K562 (cell line): ENCODE results near the gene OR2C1. TPM values are rescaled to one million over a fixed set of nuclear protein-coding genes. Genes with fewer than 3 reads are reported as not detected.

ENCODE experiments used
- ARID3A ChIP-seq: IDR thresholded peaks from 2 replicates; pipeline ENCODE4 v1.6.1; 2012; ENCODE audit warnings: low read depth, low read length, improper control_type of control experiment, borderline replicate concordance
- CC2D1A ChIP-seq: fragments of 450-650 bp; IDR thresholded peaks from 2 replicates; pipeline ENCODE4 v1.6.1; 2017; ENCODE audit warnings: mild to moderate bottlenecking
- ETV5 ChIP-seq: sonication (generic); formaldehyde crosslinking; IDR thresholded peaks from 2 replicates; pipeline ENCODE4 v1.4.0; 2020; ENCODE audit warnings: low read depth, mild to moderate bottlenecking, missing genetic modification reagents
- FOXJ3 ChIP-seq: sonication (generic); formaldehyde crosslinking; IDR thresholded peaks from 2 replicates; pipeline ENCODE4 v1.4.0; 2020; ENCODE audit warnings: mild to moderate bottlenecking, missing genetic modification reagents
- GTF2F1 ChIP-seq: IDR thresholded peaks from 2 replicates; pipeline ENCODE4 v1.6.1; 2011; ENCODE audit warnings: low read depth, low read length, improper control_type of control experiment
- MTA2 ChIP-seq: fragments of 450-650 bp; IDR thresholded peaks from 2 replicates; pipeline ENCODE4 v1.6.1; 2016; ENCODE audit warnings: low read depth
- POLR3G ChIP-seq: IDR thresholded peaks from 2 replicates; pipeline ENCODE4 v1.6.1; 2011; ENCODE audit not compliant: insufficient read length, insufficient replicate concordance; ENCODE audit errors: extremely low read depth
- RB1 ChIP-seq: fragments of 450-650 bp; IDR thresholded peaks from 2 replicates; pipeline ENCODE4 v1.6.1; 2017; ENCODE audit warnings: low read depth, mild to moderate bottlenecking
- RCOR1 ChIP-seq, 2 experiments: IDR thresholded peaks; 2 replicates each; pipeline ENCODE4 v1.6.1; 2012; ENCODE audit warnings: low read depth in 2 of 2, low read length in 2 of 2, borderline replicate concordance in 1 of 2, improper control_type of control experiment in 1 of 2
- SMARCE1 ChIP-seq: fragments of 450-650 bp; IDR thresholded peaks from 2 replicates; pipeline ENCODE4 v1.7.1; 2016; ENCODE audit warnings: mild to moderate bottlenecking
- SNIP1 ChIP-seq: fragments of 450-650 bp; IDR thresholded peaks from 2 replicates; pipeline ENCODE4 v1.7.1; 2017; ENCODE audit warnings: low read depth, mild to moderate bottlenecking
- SRF ChIP-seq, 2 experiments: fragments of 250-450, 450-650 bp in 1 of 2; sonication (Bioruptor Pico) in 1 of 2; sonication (generic) in 1 of 2; formaldehyde crosslinking; IDR thresholded peaks; 2 replicates each; pipeline versions ENCODE4 v1.5.0 to v1.5.1; 2020 to 2022; ENCODE audit warnings: mild to moderate bottlenecking in 1 of 2, missing genetic modification reagents in 1 of 2
- ZNF212 ChIP-seq: fragments of 450-650 bp; formaldehyde crosslinking; IDR thresholded peaks from 2 replicates; pipeline ENCODE4 v1.4.0; 2020; ENCODE audit warnings: mild to moderate bottlenecking
- ZNF318 ChIP-seq, 2 experiments: fragments of 450-650 bp; IDR thresholded peaks; 2 replicates each; pipeline ENCODE4 v1.6.1; 2016; ENCODE audit warnings: mild to moderate bottlenecking in 2 of 2, borderline replicate concordance in 1 of 2, low read depth in 1 of 2, moderate library complexity in 1 of 2
- ZNF398 ChIP-seq: fragments of 250-450 bp; sonication (Bioruptor Pico); IDR thresholded peaks from 2 replicates; pipeline ENCODE4 v1.8.0; 2021; ENCODE audit warnings: moderate library complexity, mild to moderate bottlenecking, inconsistent platforms
- polyA plus RNA-seq, 8 experiments: library from polyadenylated mRNA; depleted of rRNA in 4 of 8; stranded (reverse) in 5 of 8; unstranded in 3 of 8; fragments of >200 nt; fragmentation: Nextera tagmentation in 2 of 8; fragmentation: Illumina TruSeq in 1 of 8; extraction: Ambion mirVana in 2 of 8; extraction: Trizol in 1 of 8; gene quantifications; 2 replicates each; pipeline versions ENCODE4 v1.2.1 to v1.2.3, GENCODE V29; 2011 to 2014; ENCODE audit warnings: inconsistent platforms in 1 of 8, missing spikeins in 1 of 8
- total RNA-seq, 7 experiments: library from RNA; depleted of rRNA in 6 of 7; stranded (reverse); fragments of >200 nt in 6 of 7; fragmentation: Illumina TruSeq in 2 of 7; extraction: Trizol in 2 of 7; gene quantifications; 2 replicates each; pipeline versions ENCODE4 v1.2.1 to v1.2.3, GENCODE V29; 2011 to 2021; ENCODE audit warnings: low replicate concordance in 1 of 7

The OR2C1 gene
- total and polyA plus RNA-seq, 9 of the 15 experiments (the other 6 are each of a cell fraction or from before 2014, with no cell fraction given) = not detected

GRCh38 chr16:3348547-3349167 is 7.0 kb upstream of the OR2C1 start (continued):
- TF ChIP-seq MTA2 (peak; percentile 87), POLR3G (no peak), FOXJ3 (CRISPR knock-in tag) (no peak), RB1 (no peak), ARID3A (peak; percentile 70; the same call in 1 of the 2 replicates), ZNF398 (CRISPR knock-in tag) (no peak), RCOR1 (IDR thresholded peaks at IDR 0.05; ENCODE audit: borderline replicate concordance in 1 of 2, low read depth in 2 of 2, low read length in 2 of 2) (peak; percentile 70 to 99; a peak in 3 of 4 replicates), ZNF318 (IDR thresholded peaks at IDR 0.05; ENCODE audit: borderline replicate concordance in 1 of 2, low read depth in 1 of 2) (peak; percentile 42 to 80; a peak in 1 of 4 replicates), SNIP1 (no peak), ZNF212 (CRISPR knock-in tag) (no peak), CC2D1A (peak; percentile 64; the same call in 1 of the 2 replicates), SMARCE1 (peak; percentile 93), GTF2F1 (no peak), SRF (CRISPR knock-in tag; IDR thresholded peaks at IDR 0.05) (0 out of 4 replicates have a peak, but pooled peaks of 1 of the 2 experiments have one; percentile 48), ETV5 (peak; percentile 48; the same call in 1 of the 2 replicates)
